GM12801 (cell line): ENCODE data around the gene C3.

Experiments used
- CTCF ChIP-seq: IDR thresholded peaks from one replicate; pipeline ENCODE4 v1.5.1; 2011; ENCODE audit warnings: control low read depth; ENCODE audit not compliant: insufficient read length; ENCODE audit errors: extremely low read depth

C3 gene

GRCh38 chr19:6718111-6718740, 2.2 kb downstream of the C3 start:
- no peak for TF ChIP-seq CTCF

GRCh38 chr19:6717441-6717971, 2.9 kb downstream of the C3 start:
- TF ChIP-seq CTCF = no peak

- TF ChIP-seq CTCF = no peak
These were observed 3.4 kb downstream of the C3 start for GRCh38 chr19:6717036-6717435.

GRCh38 chr19:6716610-6716970, 3.9 kb downstream of the C3 start:
- no peak for TF ChIP-seq CTCF

GRCh38 chr19:6714749-6715555, 5.5 kb downstream of the C3 start:
- no peak for TF ChIP-seq CTCF

- no peak for TF ChIP-seq CTCF
These were observed 6.4 kb downstream of the C3 start for GRCh38 chr19:6713773-6714692.
